CD4-positive, alpha-beta T cell (primary cell): Measurements from ENCODE around the gene IL16. TPM values are rescaled to one million over a fixed set of nuclear protein-coding genes. Genes with fewer than 3 reads are reported as not detected.
A peak's percentile ranks its signal among the peaks of the same experiment; 100 is the strongest.

Experiments used
- ATAC-seq: fragments of 200-7000 bp; cut with Tn5 transposase; one replicate; pipeline ENCODE4 v1.10.0; 2022; ENCODE audit warnings: mild to moderate bottlenecking; ENCODE audit not compliant: poor library complexity
- CTCF ChIA-PET: fragments of 350-600 bp; sonication (Branson Sonifier 250); formaldehyde crosslinking; loops from one replicate; lab custom pipeline; 2021; ENCODE audit warnings: antibody characterized with exemption, inconsistent platforms; lab: Charles Lee
- POLR2A ChIA-PET: fragments of 350-600 bp; sonication (Branson Sonifier 250); formaldehyde crosslinking; loops from one replicate; lab custom pipeline; 2021; ENCODE audit warnings: antibody characterized with exemption, inconsistent platforms; lab: Charles Lee
- DNase-seq, 14 experiments: peaks; one replicate each; pipeline ENCODE4 v3.0.0-alpha.2; 2013 to 2020; ENCODE audit warnings: mixed read lengths in 2 of 14
- H3K27ac ChIP-seq, 2 donors: one replicate each; pipeline versions ENCODE4 v1.5.1 to v1.7.0; 2013; ENCODE audit warnings: low read length in 2 of 2, low read depth in 1 of 2, mild to moderate bottlenecking in 1 of 2
- H3K27me3 ChIP-seq, 2 experiments: 1 replicate in 1 of 2; 2 replicates in 1 of 2; pipeline versions ENCODE4 v1.6.1 to v1.7.0; 2013; ENCODE audit warnings: low read length in 2 of 2, control low read depth in 1 of 2, mild to moderate bottlenecking in 1 of 2, moderate library complexity in 1 of 2; ENCODE audit not compliant: insufficient read depth in 2 of 2, control insufficient read depth in 1 of 2
- H3K36me3 ChIP-seq: one replicate; pipeline ENCODE4 v1.6.1; 2013; ENCODE audit warnings: low read length, control low read depth; ENCODE audit not compliant: insufficient read depth
- H3K4me1 ChIP-seq: one replicate; pipeline ENCODE4 v1.6.1; 2013; ENCODE audit warnings: low read length, control low read depth; ENCODE audit not compliant: insufficient read depth
- H3K4me3 ChIP-seq: one replicate; pipeline ENCODE4 v1.5.1; 2013; ENCODE audit warnings: mild to moderate bottlenecking, low read length, moderate library complexity
- H3K9me3 ChIP-seq, 2 experiments: 1 replicate in 1 of 2; 2 replicates in 1 of 2; pipeline versions ENCODE4 v1.6.1 to v1.7.0; 2013; ENCODE audit warnings: low read length in 2 of 2, mild to moderate bottlenecking in 2 of 2, control low read depth in 1 of 2, moderate library complexity in 1 of 2; ENCODE audit not compliant: control insufficient read depth in 1 of 2, insufficient read depth in 1 of 2
- H3K27ac Mint-ChIP-seq: one replicate; pipeline ENCODE4 v1.8.0; 2020; ENCODE audit warnings: mixed read lengths
- H3K27me3 Mint-ChIP-seq: one replicate; pipeline ENCODE4 v1.8.0; 2021; ENCODE audit warnings: mixed read lengths
- H3K36me3 Mint-ChIP-seq: one replicate; pipeline ENCODE4 v1.8.0; 2021; ENCODE audit warnings: low read depth, mixed read lengths
- H3K4me1 Mint-ChIP-seq: one replicate; pipeline ENCODE4 v1.8.0; 2021; ENCODE audit warnings: low read depth, mixed read lengths
- H3K4me3 Mint-ChIP-seq: one replicate; pipeline ENCODE4 v1.8.0; 2020; ENCODE audit warnings: mild to moderate bottlenecking, mixed read lengths
- H3K9me3 Mint-ChIP-seq: one replicate; pipeline ENCODE4 v1.8.0; 2020; ENCODE audit warnings: mixed read lengths
- CTCF ChIP-seq: fragments of 200-600 bp; IDR thresholded peaks from one replicate; pipeline ENCODE4 v1.8.0; 2022; ENCODE audit warnings: antibody characterized with exemption, mild to moderate bottlenecking
- intact Hi-C, 2 experiments: fragments of 100-400 bp; cut with DNase I in 1 of 2; cut with micrococcal nuclease in 1 of 2; formaldehyde crosslinking; loops; one replicate each; pipeline versions ENCODE4 v1.15.1 to v1.9.0; 2023 to 2025; cut with DNase I, micrococcal nuclease
- total RNA-seq, 174 experiments: library from RNA in 2 of 174; stranded (reverse) in 2 of 174; gene quantifications; one replicate each; pipeline ENCODE4 v1.2.3 and lab custom pipeline; 2021 to 2026

Gene IL16
- total RNA-seq, 2 experiments from 2014 or later: 164 to 168 TPM

- TF ChIP-seq CTCF: no peak
- Histone ChIP-seq H3K36me3 (no peaks in the 10 kb centered on the region), H3K27ac (no peak overlapping the region), H3K4me3 (no peak overlapping the region), H3K4me1 (peaks cover 15% of the 10 kb centered on the region), H3K27me3 (no peaks in the 10 kb centered on the region), H3K9me3 (peaks cover 4 to 12% of the 10 kb centered on the region in 2 experiments)
- DNase-seq (peak in 1 of 14 experiments; percentile 2), ATAC-seq (no peak)
- POLR2A ChIA-PET: interaction anchor here (1.6 to 13.8 kb wide), 2 partner anchors 27 to 127 kb away, joined by 5 to 396 read pairs; no protein-coding TSS in a partner anchor
- Mint-ChIP-seq H3K27me3 (no peaks in the 10 kb centered on the region), H3K4me1 (peaks cover 50% of the 10 kb centered on the region), H3K9me3 (peaks cover 2% of the 10 kb centered on the region), H3K36me3 (peaks cover 11% of the 10 kb centered on the region), H3K27ac (peak overlapping the region; percentile 82), H3K4me3 (no peak overlapping the region)
- intact Hi-C loops: loop anchor here (2.0 to 10.0 kb wide), 3 partner anchors 23 to 201 kb away; no protein-coding TSS in a partner anchor
- CTCF ChIA-PET: interaction anchor here (0.6 to 3.9 kb wide), 5 partner anchors 8 to 185 kb away, joined by 3 to 57 read pairs (median 21); no protein-coding TSS in a partner anchor
Observed at GRCh38 chr15:81273855-81274254, 77.2 kb downstream of the IL16 start.

GRCh38 chr15:81274255-81274654 lies 77.6 kb downstream of the IL16 start:
- no peak overlapping the region for H3K4me3 ChIP-seq
- DNase-seq (peak in 1 of 14 experiments; percentile 2), ATAC-seq (no peak)
- ChIA-PET POLR2A (interaction anchor here (1.6 to 13.8 kb wide), 4 partner anchors 8 to 127 kb away, joined by 5 to 396 read pairs (median 12); no protein-coding TSS in a partner anchor), CTCF (interaction anchor here (0.6 to 3.9 kb wide), 12 partner anchors 8 to 185 kb away, joined by 3 to 57 read pairs (median 7); no protein-coding TSS in a partner anchor)
- TF ChIP-seq CTCF: no peak
- H3K4me1 ChIP-seq: peaks cover 12% of the 10 kb centered on the region
- intact Hi-C loops: loop anchor here (2.0 to 10.0 kb wide), 3 partner anchors 23 to 201 kb away; no protein-coding TSS in a partner anchor
- Mint-ChIP-seq H3K9me3 (peaks cover 4% of the 10 kb centered on the region), H3K4me3 (no peak overlapping the region), H3K36me3 (peaks cover 15% of the 10 kb centered on the region), H3K4me1 (peaks cover 50% of the 10 kb centered on the region), H3K27ac (peak overlapping the region; percentile 82), H3K27me3 (no peaks in the 10 kb centered on the region)
- H3K36me3 ChIP-seq: no peaks in the 10 kb centered on the region
- H3K27me3 ChIP-seq: no peaks in the 10 kb centered on the region
- H3K27ac ChIP-seq: no peak overlapping the region
- H3K9me3 ChIP-seq: peaks cover 4 to 12% of the 10 kb centered on the region in 2 experiments

- ATAC-seq: peak; percentile 96
- peaks cover 4% of the 10 kb centered on the region for H3K9me3 Mint-ChIP-seq
- H3K4me3 ChIP-seq: no peak overlapping the region
- no peaks in the 10 kb centered on the region for H3K27me3 ChIP-seq
- H3K4me3 Mint-ChIP-seq: peak overlapping the region; percentile 62
- H3K4me1 ChIP-seq: peaks cover 19% of the 10 kb centered on the region
- TF ChIP-seq CTCF: peak; percentile 74
- H3K27ac ChIP-seq: no peak overlapping the region
- peaks cover 19% of the 10 kb centered on the region for H3K36me3 Mint-ChIP-seq
- peak; percentile 53 to 93 (median 79) for DNase-seq
- intact Hi-C loops: loop anchor here (1.0 to 10.0 kb wide), 6 partner anchors 22 to 205 kb away; no protein-coding TSS in a partner anchor
- ChIA-PET POLR2A (interaction anchor here (0.8 to 13.8 kb wide), 8 partner anchors 9 to 126 kb away, joined by 3 to 396 read pairs (median 6); no protein-coding TSS in a partner anchor), CTCF (interaction anchor here (0.6 to 3.9 kb wide), 20 partner anchors 9 to 133 kb away, joined by 3 to 57 read pairs (median 6); partner anchors contain the start of gene STARD5)
- H3K27me3 Mint-ChIP-seq: no peaks in the 10 kb centered on the region
- H3K36me3 ChIP-seq: no peaks in the 10 kb centered on the region
- H3K9me3 ChIP-seq: peaks cover 4 to 12% of the 10 kb centered on the region in 2 experiments
- H3K4me1 Mint-ChIP-seq: peaks cover 55% of the 10 kb centered on the region
- peak overlapping the region; percentile 82 for H3K27ac Mint-ChIP-seq
Observed at GRCh38 chr15:81274931-81275707, 78.4 kb downstream of the IL16 start.
